Measurements from ENCODE around the gene TCP11L2.
A peak's percentile ranks its signal among the peaks of the same experiment; 100 is the strongest.
"Not testable (repeated sequence)": the region's sequence is repeated elsewhere in the genome, so short reads cannot be mapped to it uniquely, and the experiment has no call there.

Gene TCP11L2

DNA sequence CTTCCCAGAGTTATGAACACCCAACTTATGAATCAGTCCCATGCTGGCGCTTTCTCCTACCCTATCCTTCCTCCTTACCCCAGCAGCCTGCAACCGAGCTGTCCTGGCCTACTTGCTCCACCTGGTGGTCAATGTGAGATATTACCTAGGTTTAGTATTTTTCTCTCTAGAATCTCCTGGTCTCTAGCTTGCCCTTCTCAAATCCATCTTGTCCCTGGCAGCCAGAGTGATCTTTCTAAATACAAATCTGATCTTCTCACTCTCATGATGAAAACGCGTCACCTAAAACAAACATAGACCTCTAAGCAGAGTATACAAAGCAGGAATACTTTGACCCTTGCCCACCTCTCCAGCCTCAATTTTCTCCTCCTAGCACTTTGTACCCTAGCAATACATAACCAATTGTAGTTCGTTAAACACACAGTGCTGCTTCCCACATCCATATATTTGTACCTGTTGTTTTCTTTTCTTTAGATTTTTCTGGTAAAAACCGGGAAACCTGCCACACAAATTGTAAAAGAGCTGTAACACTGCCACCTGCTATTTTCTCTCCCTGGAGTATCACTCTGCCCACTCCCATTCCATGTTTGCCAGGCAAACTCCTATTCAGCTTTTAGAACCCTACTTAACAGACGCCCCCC, 20.0 kb upstream of the TCP11L2 start:
- H3K4me3 ChIP-seq (ENCODE audit: low read length): no peak overlapping the region
- peak; percentile 65 for DNase-seq (ENCODE audit: low read depth)
- TF ChIP-seq, protein P1, sequence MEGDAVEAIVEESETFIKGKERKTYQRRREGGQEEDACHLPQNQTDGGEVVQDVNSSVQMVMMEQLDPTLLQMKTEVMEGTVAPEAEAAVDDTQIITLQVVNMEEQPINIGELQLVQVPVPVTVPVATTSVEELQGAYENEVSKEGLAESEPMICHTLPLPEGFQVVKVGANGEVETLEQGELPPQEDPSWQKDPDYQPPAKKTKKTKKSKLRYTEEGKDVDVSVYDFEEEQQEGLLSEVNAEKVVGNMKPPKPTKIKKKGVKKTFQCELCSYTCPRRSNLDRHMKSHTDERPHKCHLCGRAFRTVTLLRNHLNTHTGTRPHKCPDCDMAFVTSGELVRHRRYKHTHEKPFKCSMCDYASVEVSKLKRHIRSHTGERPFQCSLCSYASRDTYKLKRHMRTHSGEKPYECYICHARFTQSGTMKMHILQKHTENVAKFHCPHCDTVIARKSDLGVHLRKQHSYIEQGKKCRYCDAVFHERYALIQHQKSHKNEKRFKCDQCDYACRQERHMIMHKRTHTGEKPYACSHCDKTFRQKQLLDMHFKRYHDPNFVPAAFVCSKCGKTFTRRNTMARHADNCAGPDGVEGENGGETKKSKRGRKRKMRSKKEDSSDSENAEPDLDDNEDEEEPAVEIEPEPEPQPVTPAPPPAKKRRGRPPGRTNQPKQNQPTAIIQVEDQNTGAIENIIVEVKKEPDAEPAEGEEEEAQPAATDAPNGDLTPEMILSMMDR (conservative IDR thresholded peaks at IDR 0.05; ENCODE audit: low read length): peak; percentile 78

- DNase-seq (ENCODE audit: low read depth): peak; percentile 35
- TF ChIP-seq, protein P1 (conservative IDR thresholded peaks at IDR 0.05; ENCODE audit: low read length): no peak
- no peak overlapping the region for H3K4me3 ChIP-seq (ENCODE audit: low read length)
These were observed 18.0 kb upstream of the TCP11L2 start for GRCh38 chr12:106284358-106285105.

GRCh38 chr12:106285982-106286381, 16.6 kb upstream of the TCP11L2 start:
- H3K4me3 ChIP-seq (ENCODE audit: low read length): no peak overlapping the region
- TF ChIP-seq, protein P1 (conservative IDR thresholded peaks at IDR 0.05; ENCODE audit: low read length): no peak
- no peak for DNase-seq (ENCODE audit: low read depth)

GRCh38 chr12:106286576-106287162, 15.9 kb upstream of the TCP11L2 start:
- H3K4me3 ChIP-seq (ENCODE audit: low read length); DNase-seq (ENCODE audit: low read depth): not testable (repeated sequence)

DNA sequence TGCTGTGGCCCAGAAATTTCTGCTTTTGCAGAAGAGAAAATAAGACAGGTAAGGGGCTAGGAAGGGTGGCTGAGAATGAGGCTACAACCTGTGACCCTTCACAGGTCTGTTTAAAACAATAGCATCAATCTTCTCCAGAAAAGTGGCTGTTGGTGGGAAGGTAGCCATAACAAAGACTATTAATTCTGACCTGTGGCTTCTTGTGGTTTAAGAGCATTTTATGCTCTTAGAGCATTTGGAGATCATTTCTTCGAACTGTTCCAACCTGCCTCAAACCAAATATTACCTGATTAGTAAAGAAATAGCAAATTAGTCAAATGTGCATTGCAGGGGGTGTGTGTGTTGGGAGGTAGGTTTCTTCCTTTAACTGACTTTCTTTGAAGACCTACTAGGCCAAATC, 15.2 kb upstream of the TCP11L2 start:
- H3K4me3 ChIP-seq (ENCODE audit: low read length): no peak overlapping the region
- TF ChIP-seq, protein P1 (conservative IDR thresholded peaks at IDR 0.05; ENCODE audit: low read length): no peak
- no peak for DNase-seq (ENCODE audit: low read depth)

DNA sequence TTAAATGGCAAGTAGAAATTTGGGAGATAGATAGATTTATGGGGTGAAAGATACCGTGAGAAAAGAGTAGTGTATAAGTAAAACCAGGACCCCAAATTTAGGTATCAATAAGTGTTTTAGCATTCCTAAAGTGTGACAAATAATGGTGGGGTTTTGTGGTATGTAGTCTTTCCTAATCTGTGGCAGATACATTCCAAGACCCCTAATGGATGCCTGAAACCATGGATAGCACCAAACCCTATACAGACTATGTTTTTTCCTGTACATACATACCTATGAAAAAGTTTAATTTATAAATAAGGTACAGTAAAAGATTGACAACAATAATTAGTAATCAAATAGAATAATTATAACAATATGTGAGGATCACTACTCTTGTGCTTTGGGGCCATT, 14.4 kb upstream of the TCP11L2 start:
- TF ChIP-seq, protein P1 (conservative IDR thresholded peaks at IDR 0.05; ENCODE audit: low read length): no peak
- DNase-seq (ENCODE audit: low read depth): peak; percentile 29
- H3K4me3 ChIP-seq (ENCODE audit: low read length): no peak overlapping the region

- DNase-seq (ENCODE audit: low read depth): peak; percentile 95
- no peak overlapping the region for H3K4me3 ChIP-seq (ENCODE audit: low read length)
- TF ChIP-seq, protein P1 (conservative IDR thresholded peaks at IDR 0.05; ENCODE audit: low read length): no peak
These were observed 13.9 kb upstream of the TCP11L2 start for GRCh38 chr12:106288494-106289195.
